HCT116 (cell line): ENCODE results near the gene NTNG2. TPM values are rescaled to one million over a fixed set of nuclear protein-coding genes. Genes with fewer than 3 reads are reported as not detected.

Experiments used
- ATAC-seq: fragments of 200-7000 bp; cut with Tn5 transposase; 2 replicates; pipeline ENCODE4 v1.9.1; 2020; ENCODE audit warnings: mild to moderate bottlenecking, moderate library complexity
- BruUV-seq: library from RNA; stranded (reverse); fragments of 400-500 nt; replicated peaks from 2 replicates; lab custom pipeline; 2021; lab: Mats Ljungman, UMichigan
- CTCF ChIA-PET: fragments of 300-600 bp; sonication (Branson Sonifier 250); formaldehyde crosslinking; loops from one replicate; lab custom pipeline; 2021; ENCODE audit warnings: antibody characterized with exemption; lab: Charles Lee
- POLR2A ChIA-PET: fragments of 300-600, 350-600 bp; sonication (Branson Sonifier 250); formaldehyde crosslinking; loops from one replicate; lab custom pipeline; 2021; ENCODE audit warnings: antibody characterized with exemption; lab: Charles Lee
- RAD21 ChIA-PET, 2 experiments: fragments of 300-600 bp; sonication (Branson Sonifier 250); formaldehyde crosslinking; loops; one replicate each; lab custom pipeline; 2023; ENCODE audit warnings: low total read pairs in 2 of 2; ENCODE audit not compliant: uncharacterized antibody in 2 of 2, unreplicated experiment in 2 of 2, low non-redundant PET in 1 of 2; lab: Charles Lee
- DNase-seq: peaks from one replicate; pipeline ENCODE4 v3.0.0-alpha.2; 2010; ENCODE audit warnings: low read depth, low spot score
- H2AFZ ChIP-seq: fragments of 200-600 bp; shearing (Covaris generic), sonication (generic); 2 replicates; pipeline ENCODE4 v1.6.1; 2017; ENCODE audit warnings: low read depth, mixed run types, mixed read lengths, antibody characterized with exemption, low read length; ENCODE audit not compliant: poor library complexity, severe bottlenecking
- H3K27ac ChIP-seq: 2 replicates; pipeline ENCODE4 v1.5.1; 2012; ENCODE audit warnings: low read depth, low read length
- H3K27me3 ChIP-seq: fragments of 200-600 bp; sonication (generic); 2 replicates; pipeline ENCODE4 v1.6.1; 2016; ENCODE audit warnings: mixed run types, low read length, mixed read lengths; ENCODE audit not compliant: insufficient read depth
- H3K36me3 ChIP-seq, 2 experiments: fragments of 200-500 bp in 1 of 2; fragments of 200-600 bp in 1 of 2; sonication (Bioruptor generic) in 1 of 2; sonication (generic) in 1 of 2; 2 replicates each; pipeline versions ENCODE4 v1.5.1 to v1.6.1; 2014 to 2016; ENCODE audit warnings: low read length in 2 of 2, inconsistent platforms in 1 of 2, mixed read lengths in 1 of 2, mixed run types in 1 of 2; ENCODE audit not compliant: insufficient read depth in 2 of 2, control insufficient read depth in 1 of 2
- H3K4me1 ChIP-seq, 2 experiments: fragments of 200-600 bp in 1 of 2; sonication (generic) in 1 of 2; 2 replicates each; pipeline versions ENCODE4 v1.5.1 to v1.6.1; 2012 to 2017; ENCODE audit warnings: low read length in 2 of 2, inconsistent platforms in 1 of 2, mild to moderate bottlenecking in 1 of 2, mixed read lengths in 1 of 2, mixed run types in 1 of 2, moderate library complexity in 1 of 2; ENCODE audit not compliant: insufficient read depth in 2 of 2, control insufficient read depth in 1 of 2
- H3K4me2 ChIP-seq: fragments of 200-600 bp; sonication (generic); 2 replicates; pipeline ENCODE4 v1.6.1; 2017; ENCODE audit warnings: mixed run types, low read length, mixed read lengths
- H3K4me3 ChIP-seq, 2 experiments: fragments of 200-600 bp in 1 of 2; sonication (generic) in 1 of 2; replicated peaks in 1 of 2; 2 replicates each; pipeline ENCODE4 v1.5.1; 2011 to 2016; ENCODE audit warnings: low read length in 2 of 2, control low read depth in 1 of 2, low read depth in 1 of 2, mild to moderate bottlenecking in 1 of 2, mixed read lengths in 1 of 2, mixed run types in 1 of 2
- H3K79me2 ChIP-seq: fragments of 200-600 bp; sonication (generic); 2 replicates; pipeline ENCODE4 v1.6.1; 2017; ENCODE audit warnings: mild to moderate bottlenecking, mixed run types, low read length, moderate library complexity, mixed read lengths; ENCODE audit not compliant: insufficient read depth
- H3K9ac ChIP-seq: fragments of 200-600 bp; sonication (generic); 2 replicates; pipeline ENCODE4 v1.6.1; 2016; ENCODE audit warnings: low read length, mixed read lengths
- H3K9me2 ChIP-seq: fragments of 200-600 bp; sonication (generic), shearing (Covaris generic); 2 replicates; pipeline ENCODE4 v1.6.1; 2017; ENCODE audit warnings: mixed run types, mild to moderate bottlenecking, moderate library complexity; ENCODE audit not compliant: insufficient read depth
- H3K9me3 ChIP-seq, 2 experiments: fragments of 200-500 bp in 1 of 2; fragments of 200-600 bp in 1 of 2; sonication (Bioruptor generic) in 1 of 2; sonication (generic) in 1 of 2; 2 replicates each; pipeline ENCODE4 v1.6.1; 2014 to 2017; ENCODE audit warnings: low read length in 2 of 2, mixed read lengths in 2 of 2, inconsistent platforms in 1 of 2, low read depth in 1 of 2, mild to moderate bottlenecking in 1 of 2, mixed run types in 1 of 2, moderate library complexity in 1 of 2; ENCODE audit not compliant: control insufficient read depth in 1 of 2, insufficient read depth in 1 of 2
- H4K20me1 ChIP-seq: fragments of 200-600 bp; sonication (generic), shearing (Covaris generic); 2 replicates; pipeline ENCODE4 v1.6.1; 2017; ENCODE audit warnings: mixed run types, mild to moderate bottlenecking, moderate library complexity; ENCODE audit not compliant: insufficient read depth
- ATF3 ChIP-seq: IDR thresholded peaks from 2 replicates; pipeline ENCODE4 v1.6.1; 2012
- CTCF ChIP-seq, 3 experiments: fragments of 200-600 bp in 1 of 3; sonication (generic) in 1 of 3; IDR thresholded peaks in 2 of 3; conservative IDR thresholded peaks in 1 of 3; 2 replicates each; pipeline ENCODE4 v1.5.1; 2012 to 2017; ENCODE audit warnings: low read depth in 2 of 3, low read length in 2 of 3, antibody characterized with exemption in 1 of 3, borderline replicate concordance in 1 of 3, control low read depth in 1 of 3, mild to moderate bottlenecking in 1 of 3, mixed read lengths in 1 of 3, mixed run types in 1 of 3, moderate library complexity in 1 of 3; ENCODE audit not compliant: insufficient read depth in 1 of 3
- EGR1 ChIP-seq: IDR thresholded peaks from 2 replicates; pipeline ENCODE4 v1.6.1; 2012; ENCODE audit warnings: low read depth
- ELF1 ChIP-seq: IDR thresholded peaks from 2 replicates; pipeline ENCODE4 v1.6.1; 2012; ENCODE audit warnings: low read depth, borderline replicate concordance
- EZH2 ChIP-seq: fragments of 200-600 bp; sonication (generic); IDR thresholded peaks from 2 replicates; pipeline ENCODE4 v1.6.1; 2017; ENCODE audit warnings: antibody characterized with exemption, mixed run types
- EZH2phosphoT487 ChIP-seq: fragments of 200-600 bp; IDR thresholded peaks from 2 replicates; pipeline ENCODE4 v1.6.1; 2018; ENCODE audit warnings: antibody characterized with exemption, borderline replicate concordance
- JUND ChIP-seq: IDR thresholded peaks from 2 replicates; pipeline ENCODE4 v1.6.1; 2012
- MAX ChIP-seq: IDR thresholded peaks from 2 replicates; pipeline ENCODE4 v1.6.1; 2012
- POLR2A ChIP-seq: IDR thresholded peaks from 2 replicates; pipeline ENCODE4 v1.7.0; 2011; ENCODE audit warnings: borderline replicate concordance; ENCODE audit not compliant: insufficient read depth, insufficient read length; ENCODE audit errors: extremely low read depth
- POLR2AphosphoS5 ChIP-seq: IDR thresholded peaks from 2 replicates; pipeline ENCODE4 v1.6.1; 2011; ENCODE audit warnings: mild to moderate bottlenecking, low read depth, low read length, moderate library complexity
- RAD21 ChIP-seq: IDR thresholded peaks from 2 replicates; pipeline ENCODE4 v1.6.1; 2012; ENCODE audit warnings: low read depth, mild to moderate bottlenecking
- REST ChIP-seq: IDR thresholded peaks from 2 replicates; pipeline ENCODE4 v1.6.1; 2012; ENCODE audit warnings: low read depth
- SIN3A ChIP-seq: IDR thresholded peaks from 2 replicates; pipeline ENCODE4 v1.6.1; 2012; ENCODE audit warnings: low read depth
- SRF ChIP-seq: IDR thresholded peaks from 2 replicates; pipeline ENCODE4 v1.6.1; 2012; ENCODE audit warnings: low read depth
- TCF7L2 ChIP-seq: IDR thresholded peaks from 2 replicates; pipeline ENCODE4 v1.7.0; 2011; ENCODE audit warnings: borderline replicate concordance, inconsistent platforms; ENCODE audit not compliant: insufficient read depth, insufficient read length; ENCODE audit errors: extremely low read depth
- ZBTB33 ChIP-seq: IDR thresholded peaks from 2 replicates; pipeline ENCODE4 v1.6.1; 2011; ENCODE audit warnings: mild to moderate bottlenecking, low read length, moderate library complexity; ENCODE audit not compliant: insufficient replicate concordance; ENCODE audit errors: extremely low read depth
- ZFX ChIP-seq: fragments of 450-650 bp; IDR thresholded peaks from 2 replicates; pipeline ENCODE4 v1.6.1; 2017
- intact Hi-C: fragments of 100-400 bp; cut with micrococcal nuclease; formaldehyde crosslinking; loops from 2 replicates; pipeline ENCODE4 v1.10.0; 2022
- total RNA-seq: library from RNA; stranded (reverse); gene quantifications from one replicate; pipeline ENCODE4 v1.2.1, GENCODE V29; 2021; ENCODE audit not compliant: unreplicated experiment

The NTNG2 gene
- total RNA-seq, 1 experiment from 2014 or later = 2.5 TPM

- Histone ChIP-seq H3K4me3 (no peak overlapping the region), H3K79me2 (no peaks in the 10 kb centered on the region), H3K9me3 (0 out of 4 replicates have a peak, but pooled peaks cover 0 to 4% of the 10 kb centered on the region in 2 experiments), H3K9me2 (no peaks in the 10 kb centered on the region), H4K20me1 (no peaks in the 10 kb centered on the region), H3K4me2 (no peak overlapping the region), H3K27ac (no peak overlapping the region), H3K27me3 (peaks cover 26% of the 10 kb centered on the region), H3K9ac (no peak overlapping the region), H3K4me1 (0 out of 4 replicates have a peak, but pooled peaks cover 0 to 3% of the 10 kb centered on the region in 2 experiments), H3K36me3 (no peaks in the 10 kb centered on the region), H2AFZ (no peak overlapping the region)
- BruUV-seq = no TSS peak
- RAD21 ChIA-PET = no interaction called here
- ATAC-seq = no peak
- CTCF ChIA-PET = no interaction called here
- POLR2A ChIA-PET = no interaction called here
- TF ChIP-seq EZH2phosphoT487 (no peak), ZFX (no peak), JUND (no peak), ELF1 (no peak), SIN3A (no peak), EZH2 (no peak), ZBTB33 (no peak), MAX (no peak), TCF7L2 (no peak), POLR2AphosphoS5 (no peak), EGR1 (no peak), SRF (no peak), ATF3 (no peak), POLR2A (no peak), REST (no peak), RAD21 (no peak), CTCF (IDR thresholded peaks at IDR 0.05 in 2 of 3, conservative IDR thresholded peaks at IDR 0.05 in 1 of 3; ENCODE audit: borderline replicate concordance in 1 of 3, insufficient read depth in 1 of 3, low read depth in 2 of 3, low read length in 2 of 3) (no peak)
- DNase-seq = no peak
- intact Hi-C loops = no loop called here
Measured at GRCh38 chr9:132201139-132201538, 39.3 kb downstream of the NTNG2 start.
